ENCODE results near the gene FUCA2.

FUCA2 gene

GRCh38 chr6:143510991-143511891, at the start of gene FUCA2:
Gene FUCA2 (minus strand): TSS chr6:143511720. CDS start chr6:143511634, 86 bp downstream.
- DNase-seq: peak; percentile 60

GRCh38 chr6:143561105-143561704, 49.7 kb upstream of the FUCA2 start:
- DNase-seq: no peak

- no peak for DNase-seq
Observed at GRCh38 chr6:143559051-143559660, 47.6 kb upstream of the FUCA2 start.

GRCh38 chr6:143556529-143556928, 45.0 kb upstream of the FUCA2 start:
- no peak for DNase-seq

- no peak for DNase-seq
Observed at GRCh38 chr6:143555582-143555981, 44.1 kb upstream of the FUCA2 start.

- DNase-seq: no peak
Observed at GRCh38 chr6:143555071-143555492, 43.6 kb upstream of the FUCA2 start.

- DNase-seq: no peak
Observed at GRCh38 chr6:143553337-143553736, 41.8 kb upstream of the FUCA2 start.

GRCh38 chr6:143549949-143550268, 38.4 kb upstream of the FUCA2 start:
- no peak for DNase-seq

- peak; percentile 41 for DNase-seq
Observed at GRCh38 chr6:143549221-143549948, 37.9 kb upstream of the FUCA2 start.

- no peak for DNase-seq
Observed at GRCh38 chr6:143546599-143546998, 35.1 kb upstream of the FUCA2 start.

- DNase-seq: no peak
Observed at GRCh38 chr6:143545976-143546547, 34.5 kb upstream of the FUCA2 start.

- no peak for DNase-seq
Observed at GRCh38 chr6:143545165-143545564, 33.6 kb upstream of the FUCA2 start.

GRCh38 chr6:143544011-143544696, 32.6 kb upstream of the FUCA2 start:
- no peak for DNase-seq

GRCh38 chr6:143543435-143543834, 31.9 kb upstream of the FUCA2 start:
- no peak for DNase-seq

GRCh38 chr6:143542888-143543287, 31.4 kb upstream of the FUCA2 start:
- no peak for DNase-seq

- DNase-seq: no peak
Observed at GRCh38 chr6:143540192-143540591, 28.7 kb upstream of the FUCA2 start.

GRCh38 chr6:143539734-143540133, 28.2 kb upstream of the FUCA2 start:
- DNase-seq: peak; percentile 23

GRCh38 chr6:143539106-143539505, 27.6 kb upstream of the FUCA2 start:
- DNase-seq: no peak

- DNase-seq: peak; percentile 17
Observed at GRCh38 chr6:143538374-143538773, 26.9 kb upstream of the FUCA2 start.

- peak; percentile 60 for DNase-seq
Observed at GRCh38 chr6:143536866-143537691, 25.6 kb upstream of the FUCA2 start.

- peak; percentile 37 for DNase-seq
Observed at GRCh38 chr6:143536461-143536865, 24.9 kb upstream of the FUCA2 start.
